Measurements from ENCODE around the gene PEX10. TPM values are rescaled to one million over a fixed set of nuclear protein-coding genes. Genes with fewer than 3 reads are reported as not detected.

The PEX10 gene
- total and polyA plus RNA-seq, 2 experiments from 2014 or later = 34.2 to 37.5 TPM

GRCh38 chr1:2457444-2457843 lies 45.1 kb upstream of the PEX10 start:
- Histone ChIP-seq H3K27me3 (no peaks in the 10 kb centered on the region), H3K4me3 (no peak overlapping the region), H3K9me3 (ENCODE audit: low read depth) (no peaks in the 10 kb centered on the region), H3K36me3 (no peaks in the 10 kb centered on the region), H3K4me1 (ENCODE audit: low read depth) (no peaks in the 10 kb centered on the region), H3K27ac (no peak overlapping the region)
- no peak for TF ChIP-seq CTCF (IDR thresholded peaks at IDR 0.05; ENCODE audit: low read depth, low read length)
- DNase-seq (ENCODE audit: low read depth in 1 of 2, low spot score in 1 of 2) = no peak

- H3K27ac ChIP-seq = no peak overlapping the region
- no peak overlapping the region for H3K4me3 ChIP-seq
- H3K4me1 ChIP-seq (ENCODE audit: low read depth) = no peaks in the 10 kb centered on the region
- no peak for DNase-seq (ENCODE audit: low read depth in 1 of 2, low spot score in 1 of 2)
- TF ChIP-seq CTCF (IDR thresholded peaks at IDR 0.05; ENCODE audit: low read depth, low read length) = no peak
- no peaks in the 10 kb centered on the region for H3K27me3 ChIP-seq
- no peaks in the 10 kb centered on the region for H3K9me3 ChIP-seq (ENCODE audit: low read depth)
- H3K36me3 ChIP-seq = no peaks in the 10 kb centered on the region
Measured at GRCh38 chr1:2455757-2456156, 43.4 kb upstream of the PEX10 start.

- Histone ChIP-seq H3K27me3 (no peaks in the 10 kb centered on the region), H3K4me1 (ENCODE audit: low read depth) (no peaks in the 10 kb centered on the region), H3K27ac (no peak overlapping the region), H3K4me3 (no peak overlapping the region), H3K9me3 (ENCODE audit: low read depth) (no peaks in the 10 kb centered on the region), H3K36me3 (no peaks in the 10 kb centered on the region)
- DNase-seq (ENCODE audit: low read depth in 1 of 2, low spot score in 1 of 2) = no peak
- no peak for TF ChIP-seq CTCF (IDR thresholded peaks at IDR 0.05; ENCODE audit: low read depth, low read length)
Measured at GRCh38 chr1:2454227-2454626, 41.9 kb upstream of the PEX10 start.

- Histone ChIP-seq H3K4me3 (no peak overlapping the region), H3K9me3 (ENCODE audit: low read depth) (no peaks in the 10 kb centered on the region), H3K36me3 (no peaks in the 10 kb centered on the region), H3K27ac (no peak overlapping the region), H3K4me1 (ENCODE audit: low read depth) (no peaks in the 10 kb centered on the region), H3K27me3 (no peaks in the 10 kb centered on the region)
- TF ChIP-seq CTCF (IDR thresholded peaks at IDR 0.05; ENCODE audit: low read depth, low read length) = no peak
- no peak for DNase-seq (ENCODE audit: low read depth in 1 of 2, low spot score in 1 of 2)
Measured at GRCh38 chr1:2452932-2453315, 40.6 kb upstream of the PEX10 start.

- DNase-seq (ENCODE audit: low read depth in 1 of 2, low spot score in 1 of 2) = no peak
- Histone ChIP-seq H3K27me3 (no peaks in the 10 kb centered on the region), H3K9me3 (ENCODE audit: low read depth) (no peaks in the 10 kb centered on the region), H3K27ac (no peak overlapping the region), H3K4me3 (no peak overlapping the region), H3K4me1 (ENCODE audit: low read depth) (no peaks in the 10 kb centered on the region), H3K36me3 (no peaks in the 10 kb centered on the region)
- TF ChIP-seq CTCF (IDR thresholded peaks at IDR 0.05; ENCODE audit: low read depth, low read length) = no peak
Measured at GRCh38 chr1:2452201-2452931, 40.0 kb upstream of the PEX10 start.

All from cardiac muscle cell (in vitro differentiated cells and primary cell).